ENCODE data around the gene RCOR2.
"Not testable (repeated sequence)": the region's sequence is repeated elsewhere in the genome, so short reads cannot be mapped to it uniquely, and the experiment has no call there.

The RCOR2 gene

GRCh38 chr11:63916837-63917691 is at the start of gene RCOR2:
TSS of gene RCOR2 (minus strand) at chr11:63917164. CDS start at chr11:63916456, 708 bp downstream.
- DNase-seq: peak in 54 of 56 donors; percentile 31 to 89 (median 76)

GRCh38 chr11:63966444-63966843 is 49.5 kb upstream of the RCOR2 start:
- no peak for DNase-seq

- DNase-seq: not testable (repeated sequence)
These were observed 46.9 kb upstream of the RCOR2 start for GRCh38 chr11:63963895-63964294.

DNA sequence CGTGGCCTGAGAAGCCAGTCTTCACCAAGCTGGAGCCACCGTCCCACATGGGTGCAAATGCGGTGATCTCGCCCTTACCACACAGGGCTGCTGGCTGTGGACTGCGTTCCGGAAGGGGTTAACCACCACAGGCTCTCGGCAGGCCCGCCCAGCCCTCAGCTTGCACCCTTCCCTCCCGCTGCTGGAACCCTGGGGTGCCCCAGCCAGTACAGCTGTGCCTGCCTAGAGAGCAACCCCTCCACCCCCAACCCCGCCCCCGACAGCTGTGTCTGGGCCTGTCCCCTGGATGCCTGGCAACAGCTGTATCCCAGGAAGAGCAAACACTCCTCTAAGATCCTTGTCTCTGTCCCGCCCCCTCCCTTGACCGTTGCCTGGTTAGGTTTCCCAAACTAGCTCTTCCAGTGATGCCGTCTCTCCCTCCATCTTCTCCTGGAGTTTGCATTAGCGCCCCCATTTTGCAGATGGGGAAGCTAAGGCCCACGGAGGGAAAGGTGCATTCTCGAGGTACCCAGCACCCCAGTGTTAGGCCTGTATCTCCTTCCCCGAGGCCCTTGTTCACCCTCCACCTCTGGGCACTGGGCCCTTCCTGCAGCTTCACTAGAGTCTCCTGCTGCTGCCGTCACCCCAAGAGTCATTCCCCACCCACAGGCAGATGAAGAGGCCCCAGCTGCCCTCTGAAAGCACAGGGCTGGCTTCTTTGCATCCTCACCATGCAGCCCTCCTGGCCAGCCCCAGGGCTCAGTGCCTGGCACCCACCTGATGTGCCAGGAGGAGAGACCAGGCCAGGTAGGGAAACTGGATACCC is 44.8 kb upstream of the RCOR2 start:
- no peak for DNase-seq

DNA sequence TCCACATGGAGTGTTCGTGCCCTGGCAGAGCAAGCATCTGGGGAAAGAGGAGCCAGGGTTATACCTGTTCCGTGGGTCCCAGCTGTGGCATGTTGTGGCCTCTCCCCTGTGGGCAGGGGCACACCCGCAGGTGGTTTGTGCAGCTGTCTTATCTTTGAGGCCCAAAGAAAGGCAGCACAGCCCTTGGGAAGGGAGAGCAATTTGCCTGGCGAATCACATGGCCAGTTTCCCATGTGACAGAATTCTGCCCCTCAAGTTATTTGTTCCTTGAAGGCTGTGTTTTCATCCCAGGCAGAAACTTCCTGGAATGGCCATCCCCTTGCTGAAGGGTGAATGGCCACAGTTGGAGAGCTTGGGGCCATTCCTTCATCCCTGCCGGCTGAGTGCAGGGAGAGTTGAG is 41.0 kb upstream of the RCOR2 start:
- no peak for DNase-seq

DNA sequence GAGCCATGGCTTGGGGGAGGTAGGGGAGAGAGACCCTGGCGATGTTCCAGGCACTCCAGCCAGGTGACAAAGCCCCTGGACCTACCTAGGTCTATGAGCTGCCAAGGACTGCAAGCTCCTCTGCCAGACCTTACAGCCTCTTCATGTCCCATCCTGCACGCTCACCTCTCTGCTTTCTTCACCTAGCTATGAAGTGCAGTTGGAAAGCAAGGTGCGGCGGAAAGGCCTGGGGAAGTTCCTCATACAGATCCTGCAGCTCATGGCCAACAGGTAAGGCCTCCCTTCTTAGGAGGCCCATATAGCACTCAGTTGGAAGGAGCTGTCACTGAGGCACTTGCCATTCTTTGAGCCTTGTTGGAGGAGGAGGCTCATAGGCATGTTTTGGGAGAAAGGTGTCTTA is 35.6 kb upstream of the RCOR2 start:
- DNase-seq: no peak

- DNase-seq: no peak
These were observed 35.0 kb upstream of the RCOR2 start for GRCh38 chr11:63951779-63952536.

DNA sequence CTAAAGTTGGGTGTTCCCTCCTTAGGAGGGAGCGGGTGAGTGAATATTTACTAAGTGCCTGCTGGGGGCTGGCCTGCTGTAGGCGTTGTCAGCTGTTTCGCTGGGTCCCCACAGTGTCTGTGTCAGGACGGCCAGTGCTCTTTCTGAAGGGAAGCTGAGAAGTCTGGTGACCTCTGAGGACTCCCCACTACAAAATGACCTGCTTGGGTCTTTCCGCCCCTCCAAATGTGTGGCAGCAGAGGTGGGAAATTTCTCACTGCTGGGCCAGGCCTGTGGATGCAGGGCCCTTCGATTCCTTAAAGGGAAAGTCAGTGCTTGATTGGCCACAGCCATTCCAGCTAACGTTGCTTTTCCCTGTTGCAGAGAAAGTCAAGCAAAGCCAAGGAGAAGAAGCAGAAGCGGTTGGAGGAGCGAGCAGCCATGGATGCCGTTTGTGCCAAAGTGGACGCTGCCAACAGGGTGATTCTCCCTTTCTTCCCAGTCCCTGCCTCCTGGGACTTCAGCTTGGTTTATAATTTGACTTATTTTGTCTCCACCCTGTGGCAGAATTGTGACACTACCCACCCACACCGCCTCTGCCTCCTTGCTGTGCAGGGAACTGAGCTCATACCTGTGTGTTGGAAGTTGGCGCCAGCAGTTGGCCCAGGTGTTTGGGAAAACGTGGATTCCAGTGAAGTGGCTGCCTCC is 28.7 kb upstream of the RCOR2 start:
- peak in 51 of 56 donors; percentile 8 to 83 (median 52) for DNase-seq

- DNase-seq: peak in 4 of 56 donors; percentile 9 to 22 (median 14)
These were observed 28.0 kb upstream of the RCOR2 start for GRCh38 chr11:63944987-63945386.

DNA sequence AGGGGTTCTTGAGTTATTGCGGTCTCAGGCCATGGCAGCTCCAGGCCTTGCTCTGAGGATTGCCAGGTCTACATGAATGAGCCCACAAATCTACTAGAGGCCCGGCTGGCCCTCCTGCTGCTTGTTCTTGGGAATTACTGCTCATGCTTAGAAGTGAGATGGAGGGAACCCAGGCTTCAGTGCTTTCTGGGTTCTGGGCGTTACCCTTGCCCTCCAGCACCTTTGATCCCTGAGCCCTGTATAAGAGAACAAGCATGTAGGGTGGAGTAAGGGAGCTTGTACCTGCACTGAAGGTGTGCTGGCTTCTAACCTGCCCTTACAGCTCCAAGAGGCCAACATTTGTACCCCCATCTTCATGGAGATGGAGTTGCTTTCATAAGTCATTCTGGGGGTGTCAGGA is 25.8 kb upstream of the RCOR2 start:
- DNase-seq: no peak

DNA sequence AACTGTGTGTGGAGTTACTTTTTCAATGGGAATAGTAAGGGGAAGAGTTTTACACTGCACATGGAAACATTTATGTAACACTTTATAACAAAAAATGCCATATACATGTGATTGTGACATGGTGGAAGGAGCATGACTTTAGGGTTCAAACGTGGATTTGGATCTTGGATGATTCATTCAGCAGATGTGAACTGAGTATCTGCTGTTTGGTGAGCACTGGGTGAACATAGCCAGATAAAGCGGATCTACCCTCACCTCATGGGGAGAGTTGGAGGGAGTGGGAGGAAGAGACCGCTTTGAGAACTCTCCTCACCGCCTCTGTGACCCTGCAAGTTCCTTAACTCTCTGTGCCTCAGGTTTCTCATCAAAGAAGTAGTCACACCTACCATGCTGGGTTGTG is 24.9 kb upstream of the RCOR2 start:
- DNase-seq: no peak

DNA sequence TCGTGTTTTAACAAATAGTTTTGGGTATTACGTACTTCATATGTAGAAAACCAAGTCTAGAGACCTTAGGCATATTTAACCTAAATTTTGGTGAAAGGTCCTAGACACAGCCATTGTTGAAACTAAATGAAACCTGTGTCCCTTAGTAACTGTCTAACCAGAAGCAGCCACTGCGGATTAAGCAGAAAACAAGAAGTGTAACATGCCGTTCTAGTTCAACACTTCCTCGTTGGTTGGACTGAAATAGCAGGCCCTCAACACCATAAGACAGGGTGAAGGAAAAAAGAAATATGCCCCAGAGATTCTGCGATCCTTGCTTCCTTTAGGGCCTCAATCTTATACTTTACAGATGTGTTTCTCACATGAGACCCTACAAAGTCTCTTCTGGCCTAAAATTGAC is 23.8 kb upstream of the RCOR2 start:
- no peak for DNase-seq

GRCh38 chr11:63939397-63939891 is 22.5 kb upstream of the RCOR2 start:
- DNase-seq: peak in 1 of 56 donors; percentile 18

- peak in 53 of 56 donors; percentile 40 to 95 (median 79) for DNase-seq
These were observed 21.8 kb upstream of the RCOR2 start, which contains the start of gene NAA40 for GRCh38 chr11:63938479-63939396. TSS of gene NAA40 (plus strand) at chr11:63939002. CDS start at chr11:63939097, 95 bp downstream.

DNA sequence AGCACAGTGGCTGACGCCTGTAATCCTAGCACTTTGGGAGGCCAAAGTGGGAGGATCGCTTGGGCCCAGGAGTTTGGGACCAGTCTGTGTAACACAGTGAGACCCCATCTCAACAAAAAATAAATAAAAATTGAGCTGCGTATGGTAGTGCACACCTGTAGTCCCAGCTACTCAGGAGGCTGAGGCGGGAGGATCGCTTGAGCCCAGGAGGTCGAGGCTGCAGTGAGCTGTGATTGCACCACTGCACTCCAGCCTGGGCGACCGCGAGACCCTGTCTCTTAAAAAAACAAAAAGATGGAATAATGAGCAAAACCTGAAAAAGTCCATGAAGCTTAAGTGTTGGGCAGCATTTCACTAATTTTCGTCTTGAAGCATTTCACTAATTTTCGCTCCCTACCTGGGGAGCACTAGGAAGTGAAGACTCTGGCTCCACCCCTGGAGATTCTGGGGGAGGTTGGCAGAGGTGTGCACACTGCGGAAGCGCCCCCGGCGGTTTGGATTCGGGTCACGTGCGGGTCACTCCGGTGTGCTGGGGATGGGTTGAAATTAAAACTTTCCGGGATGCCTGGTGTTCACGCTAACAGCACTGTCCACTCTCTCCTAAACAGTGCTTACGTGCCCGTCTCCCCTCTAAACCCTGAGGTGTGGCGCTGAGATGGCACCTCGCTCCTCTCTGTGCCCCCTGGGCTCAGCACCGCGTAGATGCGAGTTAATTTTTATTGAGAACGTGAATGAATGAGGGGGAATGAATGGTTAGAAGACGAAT is 20.9 kb upstream of the RCOR2 start:
- DNase-seq: no peak

DNA sequence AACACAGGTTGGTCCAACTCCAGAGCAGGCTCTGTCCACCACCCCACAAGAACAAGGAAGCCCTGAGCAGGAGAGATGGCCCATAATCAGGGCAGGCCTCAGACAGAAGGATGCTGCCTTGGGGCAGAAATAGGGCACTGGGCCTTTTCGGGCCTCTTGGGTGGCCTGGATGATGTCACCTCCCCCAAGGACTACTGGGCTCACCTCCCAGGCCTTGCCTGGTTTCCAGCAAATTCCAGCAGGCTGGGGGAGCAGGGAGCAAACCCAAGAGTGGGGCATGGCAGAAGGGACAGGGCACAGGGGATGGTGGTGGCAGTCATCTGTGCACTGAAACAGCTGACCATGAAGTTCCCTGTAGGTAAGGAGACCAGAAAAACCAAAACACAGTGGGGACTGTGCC is 16.5 kb upstream of the RCOR2 start:
- peak in 11 of 56 donors; percentile 17 to 63 (median 28) for DNase-seq

DNA sequence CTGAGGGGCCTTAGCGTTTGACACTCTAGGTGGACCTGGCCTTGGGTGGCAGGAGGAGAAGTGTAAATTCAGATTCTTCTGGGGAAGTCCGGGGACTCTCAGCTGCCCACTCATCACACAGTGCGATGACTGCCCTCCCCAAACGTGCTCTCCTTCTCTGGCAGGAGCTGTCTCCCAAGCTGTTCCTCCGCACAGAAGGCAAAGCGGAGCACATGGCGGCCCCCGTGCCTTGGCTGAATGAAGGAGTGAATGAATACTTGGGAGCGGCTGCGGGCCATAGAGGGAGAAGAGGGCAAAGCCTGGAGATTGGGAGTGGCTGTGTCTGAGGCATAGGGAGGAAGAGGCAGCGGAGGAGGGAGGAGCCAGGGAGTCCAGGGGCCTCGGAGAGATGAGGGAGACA is 14.9 kb upstream of the RCOR2 start:
- peak in 3 of 56 donors; percentile 28 to 38 (median 33) for DNase-seq

DNA sequence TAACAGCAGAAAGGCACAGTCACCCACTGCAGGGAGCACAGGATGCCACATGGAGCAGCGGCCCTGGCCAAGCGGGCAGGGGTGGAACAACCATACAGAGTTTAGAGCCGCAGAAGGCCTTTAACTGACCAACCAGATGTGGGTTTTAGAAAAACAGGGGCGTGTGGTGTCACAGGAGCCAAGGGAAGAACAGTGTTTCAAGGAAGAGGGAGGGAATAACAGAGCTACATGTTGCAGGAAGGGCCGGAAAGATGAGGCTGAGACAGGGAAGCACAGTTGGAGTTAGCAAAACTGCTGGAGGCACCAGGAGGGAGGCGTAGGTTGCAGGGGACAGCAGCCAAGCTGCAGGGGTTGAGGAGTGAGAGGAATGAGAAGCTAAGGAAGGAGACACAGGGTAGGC is 14.1 kb upstream of the RCOR2 start:
- DNase-seq: no peak

DNA sequence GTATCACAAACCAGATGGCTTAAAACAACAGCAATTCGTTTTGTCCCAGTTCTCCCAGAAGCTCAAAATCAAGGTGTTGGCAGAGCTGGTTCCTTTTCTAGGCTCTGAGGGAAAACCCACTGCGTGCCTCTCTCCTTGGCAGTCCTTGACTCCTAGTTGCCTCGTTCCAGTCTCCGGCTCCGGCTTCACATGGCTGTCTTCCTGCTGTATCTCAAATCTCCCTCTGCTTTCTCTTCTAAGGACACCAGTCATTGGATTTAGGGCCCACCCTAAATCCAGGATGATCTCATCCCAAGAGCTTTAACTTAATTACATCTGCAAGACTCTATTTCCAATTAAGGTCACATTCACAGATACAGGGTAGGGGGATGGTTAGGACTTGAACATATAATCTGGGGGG is 12.7 kb upstream of the RCOR2 start:
- no peak for DNase-seq

Measured in amygdala (tissue), 56 donors.